ENCODE results near the gene SF3B1.
A peak's percentile ranks its signal among the peaks of the same experiment; 100 is the strongest.
"Not testable (repeated sequence)": the region's sequence is repeated elsewhere in the genome, so short reads cannot be mapped to it uniquely, and the experiment has no call there.

The SF3B1 gene, protein sequence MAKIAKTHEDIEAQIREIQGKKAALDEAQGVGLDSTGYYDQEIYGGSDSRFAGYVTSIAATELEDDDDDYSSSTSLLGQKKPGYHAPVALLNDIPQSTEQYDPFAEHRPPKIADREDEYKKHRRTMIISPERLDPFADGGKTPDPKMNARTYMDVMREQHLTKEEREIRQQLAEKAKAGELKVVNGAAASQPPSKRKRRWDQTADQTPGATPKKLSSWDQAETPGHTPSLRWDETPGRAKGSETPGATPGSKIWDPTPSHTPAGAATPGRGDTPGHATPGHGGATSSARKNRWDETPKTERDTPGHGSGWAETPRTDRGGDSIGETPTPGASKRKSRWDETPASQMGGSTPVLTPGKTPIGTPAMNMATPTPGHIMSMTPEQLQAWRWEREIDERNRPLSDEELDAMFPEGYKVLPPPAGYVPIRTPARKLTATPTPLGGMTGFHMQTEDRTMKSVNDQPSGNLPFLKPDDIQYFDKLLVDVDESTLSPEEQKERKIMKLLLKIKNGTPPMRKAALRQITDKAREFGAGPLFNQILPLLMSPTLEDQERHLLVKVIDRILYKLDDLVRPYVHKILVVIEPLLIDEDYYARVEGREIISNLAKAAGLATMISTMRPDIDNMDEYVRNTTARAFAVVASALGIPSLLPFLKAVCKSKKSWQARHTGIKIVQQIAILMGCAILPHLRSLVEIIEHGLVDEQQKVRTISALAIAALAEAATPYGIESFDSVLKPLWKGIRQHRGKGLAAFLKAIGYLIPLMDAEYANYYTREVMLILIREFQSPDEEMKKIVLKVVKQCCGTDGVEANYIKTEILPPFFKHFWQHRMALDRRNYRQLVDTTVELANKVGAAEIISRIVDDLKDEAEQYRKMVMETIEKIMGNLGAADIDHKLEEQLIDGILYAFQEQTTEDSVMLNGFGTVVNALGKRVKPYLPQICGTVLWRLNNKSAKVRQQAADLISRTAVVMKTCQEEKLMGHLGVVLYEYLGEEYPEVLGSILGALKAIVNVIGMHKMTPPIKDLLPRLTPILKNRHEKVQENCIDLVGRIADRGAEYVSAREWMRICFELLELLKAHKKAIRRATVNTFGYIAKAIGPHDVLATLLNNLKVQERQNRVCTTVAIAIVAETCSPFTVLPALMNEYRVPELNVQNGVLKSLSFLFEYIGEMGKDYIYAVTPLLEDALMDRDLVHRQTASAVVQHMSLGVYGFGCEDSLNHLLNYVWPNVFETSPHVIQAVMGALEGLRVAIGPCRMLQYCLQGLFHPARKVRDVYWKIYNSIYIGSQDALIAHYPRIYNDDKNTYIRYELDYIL

DNA sequence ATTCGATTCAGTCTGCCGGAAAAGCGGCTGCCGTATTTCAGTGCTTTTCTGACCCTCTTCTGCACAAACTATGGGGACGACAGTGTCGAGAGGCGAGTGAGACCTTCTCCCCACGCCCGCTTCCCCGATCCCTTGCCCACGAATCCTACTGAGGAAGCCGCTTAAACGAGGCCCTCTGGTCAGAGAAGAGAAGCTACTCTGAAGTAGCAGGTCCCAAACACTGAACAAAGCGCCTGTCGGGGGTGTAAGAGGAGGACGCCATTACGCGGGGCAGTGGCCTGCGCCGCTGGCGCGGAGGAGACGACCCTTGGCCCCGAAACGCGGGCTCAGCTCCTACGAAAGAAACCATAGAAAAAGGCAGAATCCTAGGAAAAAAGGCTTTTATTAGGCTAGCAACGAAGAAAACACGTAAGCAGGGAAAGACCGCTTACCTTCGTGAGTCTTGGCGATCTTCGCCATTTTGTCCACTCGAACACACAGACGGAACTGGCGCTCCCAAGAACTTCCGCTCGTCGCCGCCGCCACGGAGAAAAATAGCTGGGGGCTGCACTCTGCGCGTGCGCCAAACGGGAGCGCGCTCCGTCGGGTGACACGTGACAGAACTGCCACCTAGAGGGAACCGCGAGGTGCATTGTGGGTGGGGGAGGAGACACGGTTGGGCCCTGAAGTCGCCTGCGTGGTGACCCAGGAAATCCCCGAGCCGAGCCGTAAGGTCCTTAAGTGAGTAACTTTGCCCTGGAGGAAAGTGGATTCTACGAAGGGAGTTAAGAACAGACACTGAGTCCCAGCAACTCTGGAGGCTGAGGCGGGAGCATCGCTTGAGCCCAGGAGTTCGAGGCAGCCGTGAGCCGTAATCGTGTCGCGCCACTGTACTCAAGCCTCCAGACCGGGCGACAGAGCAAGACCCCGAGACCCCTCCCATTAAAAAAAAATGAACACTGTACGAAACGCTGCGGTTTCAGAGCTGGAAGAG is at the start of gene SF3B1:
Gene SF3B1, minus strand, starts transcription at position 488 of the 973 bp plus-strand sequence. Its CDS starts 29 bp downstream, at position 459.
- TF ChIP-seq, protein P1, sequence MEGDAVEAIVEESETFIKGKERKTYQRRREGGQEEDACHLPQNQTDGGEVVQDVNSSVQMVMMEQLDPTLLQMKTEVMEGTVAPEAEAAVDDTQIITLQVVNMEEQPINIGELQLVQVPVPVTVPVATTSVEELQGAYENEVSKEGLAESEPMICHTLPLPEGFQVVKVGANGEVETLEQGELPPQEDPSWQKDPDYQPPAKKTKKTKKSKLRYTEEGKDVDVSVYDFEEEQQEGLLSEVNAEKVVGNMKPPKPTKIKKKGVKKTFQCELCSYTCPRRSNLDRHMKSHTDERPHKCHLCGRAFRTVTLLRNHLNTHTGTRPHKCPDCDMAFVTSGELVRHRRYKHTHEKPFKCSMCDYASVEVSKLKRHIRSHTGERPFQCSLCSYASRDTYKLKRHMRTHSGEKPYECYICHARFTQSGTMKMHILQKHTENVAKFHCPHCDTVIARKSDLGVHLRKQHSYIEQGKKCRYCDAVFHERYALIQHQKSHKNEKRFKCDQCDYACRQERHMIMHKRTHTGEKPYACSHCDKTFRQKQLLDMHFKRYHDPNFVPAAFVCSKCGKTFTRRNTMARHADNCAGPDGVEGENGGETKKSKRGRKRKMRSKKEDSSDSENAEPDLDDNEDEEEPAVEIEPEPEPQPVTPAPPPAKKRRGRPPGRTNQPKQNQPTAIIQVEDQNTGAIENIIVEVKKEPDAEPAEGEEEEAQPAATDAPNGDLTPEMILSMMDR (conservative IDR thresholded peaks at IDR 0.05): no peak
- H3K27ac ChIP-seq: peak within 1 kb of the TSS; percentile 93

DNA sequence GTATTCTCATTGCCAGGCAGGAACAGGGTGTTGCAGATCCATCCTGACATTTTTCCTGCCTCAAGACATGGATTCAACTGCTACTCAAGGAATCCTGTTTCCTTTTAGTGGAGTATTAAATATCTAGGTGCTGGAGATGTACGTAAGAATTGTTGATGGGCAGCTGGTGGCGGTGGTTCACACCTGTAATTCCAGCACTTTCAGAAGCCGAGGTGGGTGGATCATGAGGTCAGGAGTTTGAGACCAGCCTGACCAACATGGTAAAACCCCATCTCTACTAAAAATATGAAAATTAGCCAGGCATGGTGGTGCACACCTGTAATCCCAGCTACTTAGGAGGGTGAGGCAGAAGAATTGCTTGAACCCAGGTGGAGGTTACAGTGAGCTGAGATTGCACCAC is 49.4 kb upstream of the SF3B1 start:
- not testable (repeated sequence) for H3K27ac ChIP-seq

DNA sequence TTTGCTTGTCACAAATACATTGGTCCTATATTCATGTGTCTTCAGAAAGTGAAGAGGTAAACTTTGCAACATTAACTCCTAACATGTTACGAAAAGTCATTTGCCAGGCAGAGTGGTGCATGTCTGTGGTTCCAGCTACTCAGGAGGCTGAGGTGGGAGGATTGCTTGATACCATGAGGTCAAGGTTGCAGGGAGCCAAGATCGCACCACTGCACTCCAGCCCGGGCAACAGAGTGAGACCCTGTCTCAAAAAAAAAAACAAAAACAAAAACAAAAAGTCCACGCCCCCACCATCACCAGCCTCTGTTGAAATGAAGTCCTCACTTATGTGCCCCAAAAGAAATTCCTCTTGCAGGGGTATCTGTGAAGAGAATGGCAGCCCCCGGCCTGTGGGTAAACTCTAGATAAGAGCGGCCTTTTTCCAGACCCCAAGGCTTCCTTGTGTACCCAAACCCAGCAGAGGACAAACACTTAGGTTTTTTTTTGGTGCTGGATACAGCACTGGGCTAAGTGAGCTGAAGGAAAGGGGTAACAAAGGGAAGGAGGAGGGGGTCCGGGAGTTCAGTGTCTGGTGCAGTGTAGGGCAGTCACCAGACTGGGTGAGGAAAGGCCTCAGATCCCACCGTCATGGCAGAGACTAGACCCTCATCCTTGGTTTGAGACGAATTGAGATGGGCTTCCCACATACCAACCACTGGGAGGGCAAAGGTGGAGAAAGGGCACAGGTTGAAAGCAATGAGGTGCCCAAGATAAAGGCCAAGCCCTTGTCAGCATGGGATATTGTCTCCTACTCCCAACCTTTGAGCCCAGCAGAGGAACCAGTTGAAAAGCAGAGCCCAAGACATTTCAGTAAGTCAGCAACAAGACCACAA is 45.6 kb upstream of the SF3B1 start:
- TF ChIP-seq, protein P1 (conservative IDR thresholded peaks at IDR 0.05): no peak
- H3K27ac ChIP-seq: no peak overlapping the region

DNA sequence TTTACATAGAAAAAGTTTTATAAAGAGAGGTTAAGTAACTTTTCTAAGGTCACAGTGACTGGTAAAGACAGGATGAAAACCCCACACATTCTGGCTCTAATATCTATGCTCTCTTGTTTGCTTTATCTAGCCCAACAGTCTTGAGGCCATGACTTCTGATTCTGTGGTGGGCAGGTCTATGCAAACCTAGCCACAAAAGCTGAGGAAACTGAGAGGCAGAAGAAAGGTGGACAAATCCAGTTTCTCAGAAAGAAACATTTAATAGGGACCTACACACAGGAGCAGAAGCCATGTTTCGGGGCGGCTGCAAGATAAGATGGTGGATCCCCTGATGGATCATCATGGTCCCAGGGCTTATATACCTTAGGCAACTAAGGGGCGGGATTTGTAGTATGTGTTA is 43.0 kb upstream of the SF3B1 start:
- TF ChIP-seq, protein P1 (conservative IDR thresholded peaks at IDR 0.05): no peak
- H3K27ac ChIP-seq: no peak overlapping the region

DNA sequence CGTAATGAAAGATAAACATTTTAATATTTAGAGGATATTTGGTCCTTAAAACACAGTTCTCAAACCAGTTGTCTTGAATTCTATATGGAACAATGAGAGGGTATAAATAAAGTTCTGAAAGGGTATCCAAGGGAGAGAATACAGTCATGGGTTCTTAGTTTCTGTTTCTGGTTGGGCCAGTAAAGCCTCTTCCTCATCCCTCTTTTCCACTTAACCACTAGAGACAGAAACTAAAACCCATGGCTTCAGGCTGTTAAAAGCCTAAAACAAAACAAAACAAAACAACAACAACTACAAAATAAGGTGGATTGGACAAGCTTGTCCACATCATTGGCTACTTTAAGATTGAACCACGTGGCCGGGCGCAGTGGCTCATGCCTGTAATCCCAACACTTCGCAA is 37.3 kb upstream of the SF3B1 start:
- TF ChIP-seq, protein P1 (conservative IDR thresholded peaks at IDR 0.05): no peak
- H3K27ac ChIP-seq: no peak overlapping the region

DNA sequence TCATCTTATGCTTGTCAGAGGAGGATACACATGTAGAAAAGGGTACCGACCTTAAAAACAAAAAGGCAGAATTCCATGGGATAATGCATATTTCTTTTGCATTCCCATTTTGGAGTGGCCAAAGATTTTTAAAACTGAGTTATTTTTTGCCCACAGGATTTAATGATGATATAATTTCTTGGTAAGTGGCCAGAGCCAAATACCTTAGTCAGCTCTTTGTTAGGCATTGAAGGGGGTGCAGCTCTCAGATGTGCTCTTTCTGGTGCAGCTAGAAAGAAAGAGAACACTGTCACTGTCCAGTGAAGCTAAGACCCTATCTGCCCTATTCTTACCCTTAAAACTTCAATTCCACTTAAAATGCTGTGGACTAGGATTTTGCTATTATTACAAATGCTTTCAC is 29.3 kb upstream of the SF3B1 start:
- no peak overlapping the region for H3K27ac ChIP-seq
- TF ChIP-seq, protein P1 (conservative IDR thresholded peaks at IDR 0.05): no peak
